Measurements from ENCODE around the gene CD300LD. TPM values are rescaled to one million over a fixed set of nuclear protein-coding genes. Genes with fewer than 3 reads are reported as not detected.

CD300LD gene
- total and polyA plus RNA-seq, 2 donors (not counting 1 experiment from before 2014, with no cell fraction given) = not detected

- Histone ChIP-seq H3K79me2 (ENCODE audit: control insufficient read depth, insufficient read depth, low read length) (no peaks in the 10 kb centered on the region), H3K9ac (ENCODE audit: insufficient read depth, low read length) (no peak overlapping the region), H4K20me1 (ENCODE audit: control insufficient read depth, extremely low read depth, insufficient read depth, low read length) (no peaks in the 10 kb centered on the region), H3K4me3 (replicated peaks in 1 of 4; ENCODE audit: control extremely low read depth in 1 of 4, insufficient read depth in 1 of 4, low read depth in 3 of 4, low read length in 4 of 4) (no peak overlapping the region), H2AFZ (ENCODE audit: low read length) (no peak overlapping the region), H3K4me1 (ENCODE audit: control insufficient read depth, extremely low read depth, insufficient read depth, low read length) (no peaks in the 10 kb centered on the region), H3K27me3 (ENCODE audit: control insufficient read depth, insufficient read depth, low read length) (no peaks in the 10 kb centered on the region), H3K36me3 (ENCODE audit: control insufficient read depth, insufficient read depth, low read length) (no peaks in the 10 kb centered on the region), H3K4me2 (ENCODE audit: extremely low read depth, insufficient read depth, low read length) (no peak overlapping the region), H3K27ac (ENCODE audit: insufficient read depth, low read length) (no peak overlapping the region), H3K9me3 (ENCODE audit: control insufficient read depth, insufficient read depth, low read depth, low read length) (no peaks in the 10 kb centered on the region)
- no peak for DNase-seq (ENCODE audit: low read depth in 2 of 2)
- TF ChIP-seq EZH2 (IDR thresholded peaks at IDR 0.05; ENCODE audit: low read length, missing control alignments) (no peak), CTCF (conservative IDR thresholded peaks at IDR 0.05 in 1 of 2, IDR thresholded peaks at IDR 0.05 in 1 of 2; ENCODE audit: low read depth in 1 of 2, low read length in 2 of 2) (no peak)
These were observed 36.6 kb downstream of the CD300LD start for GRCh38 chr17:74555427-74555940.

- H3K27me3 ChIP-seq (ENCODE audit: control insufficient read depth, insufficient read depth, low read length) = no peaks in the 10 kb centered on the region
These were observed 37.2 kb downstream of the CD300LD start for GRCh38 chr17:74554909-74555308.

GRCh38 chr17:74552037-74552436, 40.0 kb downstream of the CD300LD start:
- no peak for TF ChIP-seq EZH2 (IDR thresholded peaks at IDR 0.05; ENCODE audit: low read length, missing control alignments)
- TF ChIP-seq CTCF (conservative IDR thresholded peaks at IDR 0.05 in 1 of 2, IDR thresholded peaks at IDR 0.05 in 1 of 2; ENCODE audit: low read depth in 1 of 2, low read length in 2 of 2) = no peak
- H3K4me2 ChIP-seq (ENCODE audit: extremely low read depth, insufficient read depth, low read length) = no peak overlapping the region
- DNase-seq (ENCODE audit: low read depth in 2 of 2) = no peak
- no peak overlapping the region for H3K9ac ChIP-seq (ENCODE audit: insufficient read depth, low read length)
- H3K4me3 ChIP-seq (replicated peaks in 1 of 4; ENCODE audit: control extremely low read depth in 1 of 4, insufficient read depth in 1 of 4, low read depth in 3 of 4, low read length in 4 of 4) = no peak overlapping the region
- no peaks in the 10 kb centered on the region for H3K36me3 ChIP-seq (ENCODE audit: control insufficient read depth, insufficient read depth, low read length)
- H3K79me2 ChIP-seq (ENCODE audit: control insufficient read depth, insufficient read depth, low read length) = no peaks in the 10 kb centered on the region
- H2AFZ ChIP-seq (ENCODE audit: low read length) = no peak overlapping the region
- no peaks in the 10 kb centered on the region for H4K20me1 ChIP-seq (ENCODE audit: control insufficient read depth, extremely low read depth, insufficient read depth, low read length)
- H3K27ac ChIP-seq (ENCODE audit: insufficient read depth, low read length) = no peak overlapping the region
- H3K27me3 ChIP-seq (ENCODE audit: control insufficient read depth, insufficient read depth, low read length) = no peaks in the 10 kb centered on the region
- H3K4me1 ChIP-seq (ENCODE audit: control insufficient read depth, extremely low read depth, insufficient read depth, low read length) = no peaks in the 10 kb centered on the region
- H3K9me3 ChIP-seq (ENCODE audit: control insufficient read depth, insufficient read depth, low read depth, low read length) = no peaks in the 10 kb centered on the region

More at GRCh38 chr17:74554909-74555308, 37.2 kb downstream of the CD300LD start:
- Histone ChIP-seq H3K4me1 (ENCODE audit: control insufficient read depth, extremely low read depth, insufficient read depth, low read length) (no peaks in the 10 kb centered on the region), H2AFZ (ENCODE audit: low read length) (no peak overlapping the region), H3K27ac (ENCODE audit: insufficient read depth, low read length) (no peak overlapping the region), H3K79me2 (ENCODE audit: control insufficient read depth, insufficient read depth, low read length) (no peaks in the 10 kb centered on the region), H4K20me1 (ENCODE audit: control insufficient read depth, extremely low read depth, insufficient read depth, low read length) (no peaks in the 10 kb centered on the region), H3K9me3 (ENCODE audit: control insufficient read depth, insufficient read depth, low read depth, low read length) (no peaks in the 10 kb centered on the region), H3K9ac (ENCODE audit: insufficient read depth, low read length) (no peak overlapping the region), H3K4me2 (ENCODE audit: extremely low read depth, insufficient read depth, low read length) (no peak overlapping the region), H3K4me3 (replicated peaks in 1 of 4; ENCODE audit: control extremely low read depth in 1 of 4, insufficient read depth in 1 of 4, low read depth in 3 of 4, low read length in 4 of 4) (no peak overlapping the region), H3K36me3 (ENCODE audit: control insufficient read depth, insufficient read depth, low read length) (no peaks in the 10 kb centered on the region)
- TF ChIP-seq CTCF (conservative IDR thresholded peaks at IDR 0.05 in 1 of 2, IDR thresholded peaks at IDR 0.05 in 1 of 2; ENCODE audit: low read depth in 1 of 2, low read length in 2 of 2) = no peak
- no peak for TF ChIP-seq EZH2 (IDR thresholded peaks at IDR 0.05; ENCODE audit: low read length, missing control alignments)
- DNase-seq (ENCODE audit: low read depth in 2 of 2) = no peak
